Heart right ventricle (tissue), 16 donors: ENCODE data around the gene TEN1. TPM values are rescaled to one million over a fixed set of nuclear protein-coding genes. Genes with fewer than 3 reads are reported as not detected.
A peak's percentile ranks its signal among the peaks of the same experiment; 100 is the strongest.
"Not testable (repeated sequence)": the region's sequence is repeated elsewhere in the genome, so short reads cannot be mapped to it uniquely, and the experiment has no call there.

Source experiments
- ATAC-seq, 8 donors: fragments of 200-7000 bp; cut with Tn5 transposase; one replicate each; pipeline ENCODE4 v1.9.1; 2020; ENCODE audit warnings: mild to moderate bottlenecking in 8 of 8, moderate library complexity in 8 of 8, moderate number of reproducible peaks in 1 of 8
- DNase-seq, 2 donors: peaks; one replicate each; pipeline ENCODE4 v3.0.0-alpha.2; 2020
- H3K27ac ChIP-seq, 10 donors: fragments of 200-600 bp; sonication (generic) in 2 of 10; one replicate each; pipeline versions ENCODE4 v1.5.0 to v1.8.0; 2020 to 2022; ENCODE audit warnings: mild to moderate bottlenecking in 3 of 10
- H3K27me3 ChIP-seq, 7 donors: fragments of 200-600 bp; one replicate each; pipeline ENCODE4 v1.8.0; 2021 to 2022; ENCODE audit warnings: mild to moderate bottlenecking in 2 of 7
- H3K36me3 ChIP-seq, 9 donors: fragments of 200-600 bp; sonication (generic) in 1 of 9; one replicate each; pipeline versions ENCODE4 v1.5.0 to v1.8.0; 2020 to 2022; ENCODE audit warnings: mild to moderate bottlenecking in 2 of 9
- H3K4me1 ChIP-seq, 9 donors: fragments of 200-600 bp; sonication (generic) in 1 of 9; one replicate each; pipeline versions ENCODE4 v1.5.0 to v1.8.0; 2020 to 2022; ENCODE audit warnings: mild to moderate bottlenecking in 4 of 9
- H3K4me3 ChIP-seq, 10 donors: fragments of 200-600 bp; sonication (generic) in 2 of 10; one replicate each; pipeline versions ENCODE4 v1.5.0 to v1.8.0; 2020 to 2022; ENCODE audit warnings: mild to moderate bottlenecking in 7 of 10, moderate library complexity in 2 of 10
- H3K9me3 ChIP-seq, 11 donors: fragments of 200-600 bp in 10 of 11; sonication (generic) in 2 of 11; one replicate each; pipeline versions ENCODE4 v1.5.0 to v1.8.0; 2013 to 2022; ENCODE audit warnings: mild to moderate bottlenecking in 2 of 11, control low read depth in 1 of 11, moderate library complexity in 1 of 11
- WGBS, 2 donors: extraction: QIAGEN DNeasy Blood & Tissue Kit; methylation state at CpG; one replicate each; pipeline ENCODE4 v1.1.7; 2013; ENCODE audit warnings: inconsistent platforms in 1 of 2; 5-methylcytosine and 5-hydroxymethylcytosine counted together
- intact Hi-C, 10 donors: fragments of 100-400 bp; cut with DNase I; formaldehyde crosslinking; loops; one replicate each; pipeline versions ENCODE4 v1.11.1 to v1.14.2; 2022
- polyA plus RNA-seq, 2 donors: library from polyadenylated mRNA; stranded (reverse); fragments of 200-250 nt; gene quantifications; one replicate each; pipeline ENCODE4 v1.2.3, GENCODE V29; 2013
- total RNA-seq, 10 donors: library from RNA; stranded (reverse); fragmentation: NEBNext Ultra II Directional in 3 of 10; extraction: Animal tissue kit (Norgen Biotek cat#: 25700) in 3 of 10; gene quantifications; one replicate each; pipeline versions ENCODE4 v1.2.1 to v1.2.4, GENCODE V29; 2021 to 2023
- TF ChIP-seq, protein P1 (sequence below), 9 donors: fragments of 200-600 bp; sonication (generic) in 2 of 9; IDR thresholded peaks; one replicate each; pipeline versions ENCODE4 v1.5.0 to v1.8.0; 2021 to 2022; ENCODE audit warnings: antibody characterized with exemption in 9 of 9, mild to moderate bottlenecking in 5 of 9, moderate library complexity in 1 of 9
- donor health status: Arrhythmogenic right ventricular cardiomyopathy.
- donor health status: ischemic (EF 13 %, LVEDD 7.1; RV severe dilation, severe dysfunction).
- donor health status: healthy with polysubstance abuse.
- donor health status: DM: no; HTN: yes; CAD: no.
- donor health status: DM: no; HTN: no; CAD: no.
- donor health status: ischemic (EF 25% LVEDD 6.9; RV normal size, moderate dysfunction).
- donor health status: ischemic (EF 25% LVEDD 5.7; RV mildly dilated, moderate dysfunction).
- donor health status: healthy.
- donor health status: DM: yes; HTN: yes; CAD: no.
- donor health status: Ischemic cardiomyopathy.
- donor health status: ischemic (EF 35%, LVEDD 5.7; RV mildly dilated, moderate dysfunction).
- donor health status: nonischemic (EF 11% LVEDD 7.7; RV severe dilation, severe dysfunction).
- donor health status: DM: yes; HTN: yes; CAD: no.
- donor health status: PGD.
- donor health status: ischemic (EF 29% LVEDD 5.4; RV normal size, mild dysfunction).
- donor health status: nonischemic (EF 23%, LVEDD 6.1; RV moderate dilation, normal function).

TEN1 gene
- total and polyA plus RNA-seq, 12 donors, result 4.4 to 20.1 (median 9.7) TPM

DNA sequence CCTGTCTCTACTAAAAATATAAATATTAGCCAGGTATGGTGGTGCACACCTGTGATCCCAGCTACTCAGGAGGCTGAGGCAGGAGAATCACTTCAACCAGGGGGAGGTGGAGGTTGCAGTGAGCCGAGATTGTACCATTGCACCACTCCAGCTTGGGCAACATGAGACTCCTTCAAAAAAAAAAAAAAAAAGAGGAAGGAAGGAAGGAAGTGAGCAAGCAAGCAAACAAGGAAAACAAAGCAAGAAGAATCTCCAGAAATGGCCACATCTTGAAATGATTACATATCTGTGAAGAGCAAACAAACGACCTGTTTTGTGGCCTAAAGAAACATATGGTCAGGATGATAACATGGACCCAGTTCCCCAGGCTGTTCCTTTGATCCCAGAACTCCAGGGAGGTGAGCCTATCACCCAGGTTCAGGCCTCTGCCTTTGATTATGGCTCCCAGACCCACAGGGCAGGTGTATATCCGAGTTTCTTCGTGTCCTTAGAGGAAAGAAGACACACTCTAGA lies 9.0 kb upstream of the TEN1 start:
- Histone ChIP-seq H3K4me3 (no peak overlapping the region), H3K36me3 (peaks cover 0 to 75% (median 24%) of the 10 kb centered on the region in 9 donors), H3K4me1 (peaks cover 0 to 30% (median 14%) of the 10 kb centered on the region in 9 donors), H3K9me3 (no peaks in the 10 kb centered on the region), H3K27me3 (no peaks in the 10 kb centered on the region), H3K27ac (peak overlapping the region in 4 of 10 donors; percentile 25 to 86 (median 57))
- DNase-seq (no peak), ATAC-seq (peak in 3 of 8 donors; percentile 27 to 44 (median 44))
- TF ChIP-seq, protein P1, sequence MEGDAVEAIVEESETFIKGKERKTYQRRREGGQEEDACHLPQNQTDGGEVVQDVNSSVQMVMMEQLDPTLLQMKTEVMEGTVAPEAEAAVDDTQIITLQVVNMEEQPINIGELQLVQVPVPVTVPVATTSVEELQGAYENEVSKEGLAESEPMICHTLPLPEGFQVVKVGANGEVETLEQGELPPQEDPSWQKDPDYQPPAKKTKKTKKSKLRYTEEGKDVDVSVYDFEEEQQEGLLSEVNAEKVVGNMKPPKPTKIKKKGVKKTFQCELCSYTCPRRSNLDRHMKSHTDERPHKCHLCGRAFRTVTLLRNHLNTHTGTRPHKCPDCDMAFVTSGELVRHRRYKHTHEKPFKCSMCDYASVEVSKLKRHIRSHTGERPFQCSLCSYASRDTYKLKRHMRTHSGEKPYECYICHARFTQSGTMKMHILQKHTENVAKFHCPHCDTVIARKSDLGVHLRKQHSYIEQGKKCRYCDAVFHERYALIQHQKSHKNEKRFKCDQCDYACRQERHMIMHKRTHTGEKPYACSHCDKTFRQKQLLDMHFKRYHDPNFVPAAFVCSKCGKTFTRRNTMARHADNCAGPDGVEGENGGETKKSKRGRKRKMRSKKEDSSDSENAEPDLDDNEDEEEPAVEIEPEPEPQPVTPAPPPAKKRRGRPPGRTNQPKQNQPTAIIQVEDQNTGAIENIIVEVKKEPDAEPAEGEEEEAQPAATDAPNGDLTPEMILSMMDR (IDR thresholded peaks at IDR 0.05), result no peak
- intact Hi-C loops, result no loop called here
- WGBS, 2 donors, result 58 to 72% methylated on average over 4 of the region's 4 CpGs

DNA sequence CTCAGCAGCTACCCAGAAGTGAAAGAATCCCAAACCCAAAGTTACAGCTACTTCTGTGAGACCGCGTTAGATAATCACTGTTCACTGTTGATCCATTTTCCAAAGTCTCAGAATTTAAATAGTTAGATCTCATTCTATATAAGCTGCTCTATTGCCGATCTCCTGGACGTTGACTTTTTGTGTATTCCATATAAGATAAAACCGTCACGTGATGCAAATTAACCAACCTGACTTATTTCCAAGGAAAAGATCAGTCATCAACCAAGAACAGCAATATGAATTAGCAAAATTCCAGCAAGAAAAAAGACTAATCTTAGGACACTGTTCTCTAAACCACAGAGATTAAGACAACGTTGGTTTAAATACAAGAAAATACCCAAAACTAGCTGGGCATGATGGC lies 8.4 kb upstream of the TEN1 start:
- no peak for DNase-seq
- peaks cover 0 to 75% (median 24%) of the 10 kb centered on the region in 9 donors for H3K36me3 ChIP-seq
- H3K4me3 ChIP-seq, result no peak overlapping the region
- TF ChIP-seq, protein P1 (IDR thresholded peaks at IDR 0.05), result no peak
- H3K4me1 ChIP-seq, result peaks cover 0 to 35% (median 20%) of the 10 kb centered on the region in 9 donors
- WGBS, 2 donors, result 89 to 90% methylated on average over 7 of the region's 7 CpGs
- ATAC-seq, result no peak
- peak overlapping the region in 4 of 10 donors; percentile 25 to 86 (median 57) for H3K27ac ChIP-seq
- no peaks in the 10 kb centered on the region for H3K9me3 ChIP-seq
- H3K27me3 ChIP-seq, result no peaks in the 10 kb centered on the region
- intact Hi-C loops, result no loop called here

DNA sequence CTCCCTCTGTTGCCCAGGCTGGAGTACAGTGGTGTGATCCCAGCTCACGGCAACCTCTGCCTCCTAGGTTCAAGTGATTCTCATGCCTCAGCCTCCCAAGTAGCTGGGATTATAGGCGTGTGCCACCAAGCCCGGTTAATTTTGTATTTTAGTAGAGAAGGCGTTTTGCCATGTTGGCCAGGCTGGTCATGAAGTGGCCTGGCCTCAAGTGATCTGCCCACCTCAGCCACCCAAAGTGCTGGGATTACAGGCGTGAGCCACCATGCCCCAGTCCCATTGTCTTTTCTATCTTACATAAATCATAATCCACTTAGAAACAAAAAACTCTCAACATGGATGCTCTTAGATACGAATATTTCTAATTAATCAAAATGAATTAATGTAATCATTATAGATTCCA lies 3.9 kb upstream of the TEN1 start:
- Histone ChIP-seq H3K27ac (peak overlapping the region in 8 of 10 donors; percentile 1 to 60 (median 46)), H3K36me3 (peaks cover 0 to 56% (median 11%) of the 10 kb centered on the region in 9 donors), H3K4me1 (peaks cover 0 to 59% (median 44%) of the 10 kb centered on the region in 9 donors)
- not testable (repeated sequence) for ATAC-seq, DNase-seq, H3K27me3 ChIP-seq, H3K9me3 ChIP-seq, H3K4me3 ChIP-seq
- intact Hi-C loops, result loop anchor here in 2 of 10 donors (5.0 kb wide), 2 partner anchors 33 to 68 kb away; partner anchors contain the start of gene FBF1 (in 1 of the 2)
- WGBS, 2 donors, result 93 to 96% methylated on average over 6 of the region's 6 CpGs

DNA sequence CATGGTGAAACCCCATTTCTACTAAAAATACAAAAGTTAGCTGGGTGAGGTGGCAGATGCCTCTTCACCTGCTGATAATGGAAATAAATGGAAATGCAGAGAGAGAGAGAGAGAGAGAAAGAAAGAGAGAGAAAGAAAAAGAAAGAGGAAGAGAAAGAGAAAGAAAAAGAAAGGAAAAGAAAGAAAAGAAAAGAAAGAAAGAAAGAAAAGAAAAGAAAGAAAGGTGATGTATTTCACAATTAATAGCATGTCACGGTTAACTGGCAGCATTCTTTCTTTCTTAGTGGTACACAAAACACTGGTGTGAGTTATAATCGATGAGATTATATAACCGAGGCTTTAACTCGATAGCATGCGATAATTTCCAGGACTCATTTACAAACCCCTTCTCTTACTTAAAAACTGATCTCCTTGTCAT lies 3.3 kb upstream of the TEN1 start:
- Histone ChIP-seq H3K4me3 (peak overlapping the region in 5 of 10 donors; percentile 2 to 19 (median 10)), H3K36me3 (peaks cover 0 to 51% (median 11%) of the 10 kb centered on the region in 9 donors), H3K27me3 (no peaks in the 10 kb centered on the region), H3K9me3 (no peaks in the 10 kb centered on the region), H3K27ac (peak overlapping the region in 9 of 10 donors; percentile 0 to 60 (median 39)), H3K4me1 (peaks cover 0 to 61% (median 45%) of the 10 kb centered on the region in 9 donors)
- intact Hi-C loops, result loop anchor here in 2 of 10 donors (5.0 kb wide), 2 partner anchors 33 to 68 kb away; partner anchors contain the start of gene FBF1 (in 1 of the 2)
- WGBS, 2 donors, result 60 to 62% methylated on average over 5 of the region's 5 CpGs
- no peak for ATAC-seq
- TF ChIP-seq, protein P1 (IDR thresholded peaks at IDR 0.05), result no peak
- DNase-seq, result no peak
